T-cell (primary cell): ENCODE data around the gene GORASP2. TPM values are rescaled to one million over a fixed set of nuclear protein-coding genes. Genes with fewer than 3 reads are reported as not detected.

ENCODE experiments used
- ATAC-seq, 4 experiments: fragments of 200-7000 bp in 3 of 4; fragments of 150-1000 bp in 1 of 4; cut with Tn5 transposase; replicated peaks in 1 of 4; 1 replicate in 3 of 4; 2 replicates in 1 of 4; pipeline ENCODE4 v1.10.0; 2021; ENCODE audit warnings: moderate library complexity in 3 of 4, mild to moderate bottlenecking in 2 of 4, moderate number of reproducible peaks in 1 of 4
- CTCF ChIA-PET, 2 donors: fragments of 300-600 bp; sonication (Branson Sonifier 250); formaldehyde crosslinking; loops; one replicate each; lab custom pipeline; 2022; ENCODE audit warnings: antibody characterized with exemption in 2 of 2; lab: Charles Lee
- POLR2A ChIA-PET, 2 donors: fragments of 300-600 bp; sonication (Branson Sonifier 250); formaldehyde crosslinking; loops; one replicate each; lab custom pipeline; 2022; ENCODE audit warnings: antibody characterized with exemption in 2 of 2; lab: Charles Lee
- DNase-seq, 35 experiments: peaks; one replicate each; pipeline versions ENCODE4 v3.0.0 to v3.0.0-alpha.2; 2013 to 2023
- H3K27ac ChIP-seq: one replicate; pipeline ENCODE4 v1.5.1; 2013; ENCODE audit warnings: low read length
- H3K27me3 ChIP-seq, 2 experiments: replicated peaks in 1 of 2; 1 replicate in 1 of 2; 2 replicates in 1 of 2; pipeline versions ENCODE4 v1.6.1 to v1.7.0; 2013; ENCODE audit warnings: low read length in 1 of 2, mixed read lengths in 1 of 2; ENCODE audit not compliant: control insufficient read depth in 2 of 2, insufficient read depth in 2 of 2; ENCODE audit errors: extremely low read depth in 1 of 2
- H3K36me3 ChIP-seq, 2 donors: 1 replicate in 1 of 2; 2 replicates in 1 of 2; pipeline versions ENCODE4 v1.6.1 to v1.7.0; 2013; ENCODE audit warnings: low read length in 1 of 2; ENCODE audit not compliant: control insufficient read depth in 2 of 2, insufficient read depth in 1 of 2; ENCODE audit errors: extremely low read depth in 1 of 2
- H3K4me1 ChIP-seq, 2 experiments: 1 replicate in 1 of 2; 2 replicates in 1 of 2; pipeline versions ENCODE4 v1.6.1 to v1.7.0; 2013; ENCODE audit warnings: low read length in 2 of 2, mixed read lengths in 1 of 2; ENCODE audit not compliant: insufficient read depth in 2 of 2, control insufficient read depth in 1 of 2; ENCODE audit errors: extremely low read depth in 1 of 2
- H3K4me3 ChIP-seq, 2 donors: 1 replicate in 1 of 2; 2 replicates in 1 of 2; pipeline versions ENCODE4 v1.5.1 to v1.7.0; 2013; ENCODE audit warnings: mild to moderate bottlenecking in 2 of 2, low read length in 1 of 2, moderate library complexity in 1 of 2; ENCODE audit not compliant: control insufficient read depth in 1 of 2; ENCODE audit errors: extremely low read depth in 1 of 2
- H3K9me3 ChIP-seq: 2 replicates; pipeline ENCODE4 v1.7.0; 2013
- H3K27ac Mint-ChIP-seq, 2 donors: one replicate each; pipeline ENCODE4 v1.8.0; 2020 to 2021; ENCODE audit warnings: mild to moderate bottlenecking in 2 of 2, mixed read lengths in 2 of 2
- H3K27me3 Mint-ChIP-seq, 2 donors: one replicate each; pipeline ENCODE4 v1.8.0; 2021 to 2022; ENCODE audit warnings: mixed read lengths in 2 of 2
- H3K36me3 Mint-ChIP-seq: one replicate; pipeline ENCODE4 v1.8.0; 2021; ENCODE audit warnings: mixed read lengths
- H3K4me1 Mint-ChIP-seq, 3 donors: one replicate each; pipeline ENCODE4 v1.8.0; 2020 to 2022; ENCODE audit warnings: mixed read lengths in 3 of 3, mild to moderate bottlenecking in 1 of 3
- H3K4me3 Mint-ChIP-seq, 3 donors: one replicate each; pipeline ENCODE4 v1.8.0; 2020 to 2022; ENCODE audit warnings: mild to moderate bottlenecking in 3 of 3, mixed read lengths in 3 of 3, moderate library complexity in 3 of 3
- H3K9me3 Mint-ChIP-seq, 3 donors: one replicate each; pipeline ENCODE4 v1.8.0; 2020 to 2022; ENCODE audit warnings: mixed read lengths in 3 of 3
- WGBS: methylation state at CpG from one replicate; pipeline ENCODE4 v1.1.5; 2013; ENCODE audit warnings: missing lambda C conversion rate; ENCODE audit not compliant: insufficient coverage; 5-methylcytosine and 5-hydroxymethylcytosine counted together
- total RNA-seq, 35 experiments: library from RNA in 6 of 35; stranded (reverse) in 6 of 35; fragments of 120-200 nt in 1 of 35; gene quantifications; one replicate each; pipeline versions ENCODE4 v1.2.1 to v1.2.4 and lab custom pipeline; 2013 to 2026

Gene GORASP2
- total RNA-seq, 5 donors from 2014 or later (not counting 1 experiment from before 2014, with no cell fraction given), result 61.6 to 81.1 (median 71.0) TPM

GRCh38 chr2:170887496-170887895 is 41.6 kb upstream of the GORASP2 start:
- H3K4me3 ChIP-seq, result no peak overlapping the region
- Mint-ChIP-seq H3K27ac (no peak overlapping the region), H3K4me1 (no peaks in the 10 kb centered on the region), H3K27me3 (peaks cover 19 to 25% of the 10 kb centered on the region in 2 donors), H3K4me3 (no peak overlapping the region), H3K36me3 (no peaks in the 10 kb centered on the region), H3K9me3 (no peaks in the 10 kb centered on the region)
- no peak overlapping the region for H3K27ac ChIP-seq
- DNase-seq, result no peak
- ChIA-PET CTCF (interaction anchor here in 1 of 2 donors (0.6 to 0.8 kb wide), 2 partner anchors 11 to 26 kb away, joined by 3 read pairs; no protein-coding TSS in a partner anchor), POLR2A (no interaction called here)
- ATAC-seq, result no peak
- no peaks in the 10 kb centered on the region for H3K4me1 ChIP-seq
- peaks cover 0 to 17% of the 10 kb centered on the region in 2 experiments for H3K27me3 ChIP-seq
- H3K9me3 ChIP-seq, result no peaks in the 10 kb centered on the region
- no peaks in the 10 kb centered on the region for H3K36me3 ChIP-seq

GRCh38 chr2:170887896-170888295 is 41.2 kb upstream of the GORASP2 start:
- POLR2A ChIA-PET, result no interaction called here
- Mint-ChIP-seq H3K27me3 (peaks cover 18 to 25% of the 10 kb centered on the region in 2 donors), H3K4me3 (no peak overlapping the region), H3K4me1 (no peaks in the 10 kb centered on the region), H3K27ac (no peak overlapping the region), H3K9me3 (no peaks in the 10 kb centered on the region), H3K36me3 (no peaks in the 10 kb centered on the region)
- peaks cover 0 to 16% of the 10 kb centered on the region in 2 experiments for H3K27me3 ChIP-seq
- ATAC-seq, result no peak
- no peak for DNase-seq
- H3K4me3 ChIP-seq, result no peak overlapping the region
- no peak overlapping the region for H3K27ac ChIP-seq
- no peaks in the 10 kb centered on the region for H3K4me1 ChIP-seq
- no peaks in the 10 kb centered on the region for H3K36me3 ChIP-seq
- CTCF ChIA-PET, result no interaction called here
- H3K9me3 ChIP-seq, result no peaks in the 10 kb centered on the region
- WGBS, result 80% methylated on average over 2 of the region's 3 CpGs

GRCh38 chr2:170891893-170892292 is 37.2 kb upstream of the GORASP2 start:
- H3K9me3 ChIP-seq, result no peaks in the 10 kb centered on the region
- 78% methylated on average over 1 of the region's 4 CpGs for WGBS

GRCh38 chr2:170892391-170892951 is 36.6 kb upstream of the GORASP2 start:
- H3K4me3 Mint-ChIP-seq, result no peak overlapping the region
- Histone ChIP-seq H3K27me3 (no peaks in the 10 kb centered on the region), H3K36me3 (no peaks in the 10 kb centered on the region), H3K9me3 (no peaks in the 10 kb centered on the region), H3K4me3 (no peak overlapping the region), H3K4me1 (no peaks in the 10 kb centered on the region), H3K27ac (no peak overlapping the region)
- peaks cover 6 to 20% of the 10 kb centered on the region in 2 donors for H3K27me3 Mint-ChIP-seq
- no peaks in the 10 kb centered on the region for H3K4me1 Mint-ChIP-seq
- no peak overlapping the region for H3K27ac Mint-ChIP-seq
- H3K9me3 Mint-ChIP-seq, result no peaks in the 10 kb centered on the region
- no peaks in the 10 kb centered on the region for H3K36me3 Mint-ChIP-seq
- ATAC-seq (no peak), DNase-seq (no peak)
- ChIA-PET POLR2A (no interaction called here), CTCF (no interaction called here)
- 64% methylated on average over 3 of the region's 9 CpGs for WGBS

More at GRCh38 chr2:170891893-170892292, 37.2 kb upstream of the GORASP2 start:
- no peaks in the 10 kb centered on the region for H3K27me3 ChIP-seq
- H3K4me1 Mint-ChIP-seq, result no peaks in the 10 kb centered on the region
- H3K9me3 Mint-ChIP-seq, result no peaks in the 10 kb centered on the region
- H3K27ac Mint-ChIP-seq, result no peak overlapping the region
- H3K36me3 ChIP-seq, result no peaks in the 10 kb centered on the region
- H3K4me1 ChIP-seq, result no peaks in the 10 kb centered on the region
- CTCF ChIA-PET, result interaction anchor here in 1 of 2 donors (0.6 kb wide), 1 partner anchor 15 kb away, joined by 6 read pairs; no protein-coding TSS in a partner anchor
- H3K4me3 Mint-ChIP-seq, result no peak overlapping the region
- POLR2A ChIA-PET, result no interaction called here
- no peak overlapping the region for H3K27ac ChIP-seq
- no peak overlapping the region for H3K4me3 ChIP-seq
- H3K27me3 Mint-ChIP-seq, result peaks cover 6 to 17% of the 10 kb centered on the region in 2 donors
- H3K36me3 Mint-ChIP-seq, result no peaks in the 10 kb centered on the region
- DNase-seq, result no peak
- no peak for ATAC-seq

GRCh38 chr2:170895023-170895757 is 33.9 kb upstream of the GORASP2 start:
- ChIA-PET POLR2A (interaction anchor here in 1 of 2 donors (0.5 kb wide), 1 partner anchor 20 kb away, joined by 5 read pairs; no protein-coding TSS in a partner anchor), CTCF (interaction anchor here in 1 of 2 donors (1.5 kb wide), 1 partner anchor 14 kb away, joined by 4 read pairs; no protein-coding TSS in a partner anchor)
- Histone ChIP-seq H3K4me3 (no peak overlapping the region), H3K27ac (no peak overlapping the region), H3K9me3 (no peaks in the 10 kb centered on the region), H3K36me3 (no peaks in the 10 kb centered on the region), H3K27me3 (peaks cover 0 to 4% of the 10 kb centered on the region in 2 experiments), H3K4me1 (no peaks in the 10 kb centered on the region)
- DNase-seq (no peak), ATAC-seq (no peak)
- Mint-ChIP-seq H3K9me3 (no peaks in the 10 kb centered on the region), H3K4me1 (no peaks in the 10 kb centered on the region), H3K27me3 (peaks cover 7 to 19% of the 10 kb centered on the region in 2 donors), H3K27ac (no peak overlapping the region), H3K36me3 (no peaks in the 10 kb centered on the region), H3K4me3 (no peak overlapping the region)
- WGBS, result no CpG with 5 or more reads among the region's 3 CpGs

GRCh38 chr2:170896622-170897021 is 32.4 kb upstream of the GORASP2 start:
- Mint-ChIP-seq H3K4me1 (no peaks in the 10 kb centered on the region), H3K27ac (no peak overlapping the region), H3K36me3 (no peaks in the 10 kb centered on the region), H3K4me3 (no peak overlapping the region), H3K27me3 (peaks cover 7 to 12% of the 10 kb centered on the region in 2 donors), H3K9me3 (no peaks in the 10 kb centered on the region)
- Histone ChIP-seq H3K4me3 (no peak overlapping the region), H3K27me3 (peaks cover 0 to 5% of the 10 kb centered on the region in 2 experiments), H3K36me3 (no peaks in the 10 kb centered on the region), H3K9me3 (no peaks in the 10 kb centered on the region), H3K4me1 (no peaks in the 10 kb centered on the region), H3K27ac (no peak overlapping the region)
- DNase-seq (no peak), ATAC-seq (no peak)
- ChIA-PET POLR2A (no interaction called here), CTCF (interaction anchor here in 1 of 2 donors (1.5 kb wide), 1 partner anchor 16 kb away, joined by 4 read pairs; no protein-coding TSS in a partner anchor)
- WGBS, result 80% methylated on average over 1 of the region's 4 CpGs
